Mucosa of descending colon (tissue), 3 donors: Measurements from ENCODE around the gene JDP2. TPM values are rescaled to one million over a fixed set of nuclear protein-coding genes. Genes with fewer than 3 reads are reported as not detected.

Experiments
- ATAC-seq: fragments of 200-7000 bp; cut with Tn5 transposase; one replicate; pipeline ENCODE4 v1.9.1; 2020; ENCODE audit warnings: mild to moderate bottlenecking, moderate library complexity
- DNase-seq, 3 donors: peaks; one replicate each; pipeline ENCODE4 v3.0.0-alpha.2; 2020
- H3K36me3 ChIP-seq: fragments of 200-600 bp; one replicate; pipeline ENCODE4 v1.8.0; 2021; ENCODE audit warnings: low read depth, mild to moderate bottlenecking
- H3K4me1 ChIP-seq: fragments of 200-600 bp; one replicate; pipeline ENCODE4 v1.8.0; 2021; ENCODE audit warnings: low read depth, mild to moderate bottlenecking
- H3K4me3 ChIP-seq: fragments of 200-600 bp; one replicate; pipeline ENCODE4 v1.8.0; 2021; ENCODE audit warnings: mild to moderate bottlenecking
- H3K9me3 ChIP-seq: fragments of 200-600 bp; one replicate; pipeline ENCODE4 v1.8.0; 2021; ENCODE audit warnings: mild to moderate bottlenecking
- intact Hi-C, 2 donors: fragments of 100-400 bp; cut with DNase I in 1 of 2; cut with micrococcal nuclease in 1 of 2; formaldehyde crosslinking; loops; one replicate each; pipeline versions ENCODE4 v1.11.0 to v1.11.1; 2022; cut with DNase I, micrococcal nuclease
- total RNA-seq, 3 donors: library from RNA; stranded (reverse); fragmentation: NEBNext Ultra II Directional in 2 of 3; extraction: Animal tissue kit (Norgen Biotek cat#: 25700) in 2 of 3; gene quantifications; one replicate each; pipeline versions ENCODE4 v1.2.1 to v1.2.4, GENCODE V29; 2021 to 2023
- TF ChIP-seq, protein P1 (sequence below): fragments of 200-600 bp; IDR thresholded peaks from one replicate; pipeline ENCODE4 v1.8.0; 2022; ENCODE audit warnings: antibody characterized with exemption, mild to moderate bottlenecking
- donor health status: DM: no; HTN: no; CAD: no; lungs with moderate emphysema.
- donor health status: DM: no; HTN: no; CAD: no.
- donor health status: DM: no; HTN: yes; CAD: no.

The JDP2 gene
- total RNA-seq, 3 donors from 2014 or later: 17.7 to 48.0 (median 29.0) TPM

DNA sequence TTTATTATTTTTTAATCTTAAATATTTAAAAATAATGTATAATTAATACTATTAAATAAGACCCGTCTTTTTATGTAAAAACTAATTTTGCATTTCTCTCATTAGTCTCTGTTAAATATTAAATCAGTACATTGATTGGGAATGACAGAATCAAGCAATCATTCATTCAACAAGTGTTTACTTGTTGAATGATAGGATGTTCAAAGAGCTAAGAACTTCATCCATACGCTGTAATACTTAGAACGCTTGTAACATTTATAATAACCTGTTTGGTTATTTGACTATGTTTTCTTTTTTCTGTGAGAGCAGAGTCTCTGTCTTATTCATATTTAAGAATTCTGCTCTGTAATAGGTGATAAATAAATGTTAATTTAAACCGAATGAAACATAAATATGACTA lies 91.6 kb downstream of the JDP2 start:
- no peak for ATAC-seq
- intact Hi-C loops: no loop called here
- Histone ChIP-seq H3K9me3 (no peaks in the 10 kb centered on the region), H3K4me1 (peaks cover 10% of the 10 kb centered on the region), H3K36me3 (no peaks in the 10 kb centered on the region), H3K4me3 (no peak overlapping the region)
- TF ChIP-seq, protein P1, sequence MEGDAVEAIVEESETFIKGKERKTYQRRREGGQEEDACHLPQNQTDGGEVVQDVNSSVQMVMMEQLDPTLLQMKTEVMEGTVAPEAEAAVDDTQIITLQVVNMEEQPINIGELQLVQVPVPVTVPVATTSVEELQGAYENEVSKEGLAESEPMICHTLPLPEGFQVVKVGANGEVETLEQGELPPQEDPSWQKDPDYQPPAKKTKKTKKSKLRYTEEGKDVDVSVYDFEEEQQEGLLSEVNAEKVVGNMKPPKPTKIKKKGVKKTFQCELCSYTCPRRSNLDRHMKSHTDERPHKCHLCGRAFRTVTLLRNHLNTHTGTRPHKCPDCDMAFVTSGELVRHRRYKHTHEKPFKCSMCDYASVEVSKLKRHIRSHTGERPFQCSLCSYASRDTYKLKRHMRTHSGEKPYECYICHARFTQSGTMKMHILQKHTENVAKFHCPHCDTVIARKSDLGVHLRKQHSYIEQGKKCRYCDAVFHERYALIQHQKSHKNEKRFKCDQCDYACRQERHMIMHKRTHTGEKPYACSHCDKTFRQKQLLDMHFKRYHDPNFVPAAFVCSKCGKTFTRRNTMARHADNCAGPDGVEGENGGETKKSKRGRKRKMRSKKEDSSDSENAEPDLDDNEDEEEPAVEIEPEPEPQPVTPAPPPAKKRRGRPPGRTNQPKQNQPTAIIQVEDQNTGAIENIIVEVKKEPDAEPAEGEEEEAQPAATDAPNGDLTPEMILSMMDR: no peak
- no peak for DNase-seq

DNA sequence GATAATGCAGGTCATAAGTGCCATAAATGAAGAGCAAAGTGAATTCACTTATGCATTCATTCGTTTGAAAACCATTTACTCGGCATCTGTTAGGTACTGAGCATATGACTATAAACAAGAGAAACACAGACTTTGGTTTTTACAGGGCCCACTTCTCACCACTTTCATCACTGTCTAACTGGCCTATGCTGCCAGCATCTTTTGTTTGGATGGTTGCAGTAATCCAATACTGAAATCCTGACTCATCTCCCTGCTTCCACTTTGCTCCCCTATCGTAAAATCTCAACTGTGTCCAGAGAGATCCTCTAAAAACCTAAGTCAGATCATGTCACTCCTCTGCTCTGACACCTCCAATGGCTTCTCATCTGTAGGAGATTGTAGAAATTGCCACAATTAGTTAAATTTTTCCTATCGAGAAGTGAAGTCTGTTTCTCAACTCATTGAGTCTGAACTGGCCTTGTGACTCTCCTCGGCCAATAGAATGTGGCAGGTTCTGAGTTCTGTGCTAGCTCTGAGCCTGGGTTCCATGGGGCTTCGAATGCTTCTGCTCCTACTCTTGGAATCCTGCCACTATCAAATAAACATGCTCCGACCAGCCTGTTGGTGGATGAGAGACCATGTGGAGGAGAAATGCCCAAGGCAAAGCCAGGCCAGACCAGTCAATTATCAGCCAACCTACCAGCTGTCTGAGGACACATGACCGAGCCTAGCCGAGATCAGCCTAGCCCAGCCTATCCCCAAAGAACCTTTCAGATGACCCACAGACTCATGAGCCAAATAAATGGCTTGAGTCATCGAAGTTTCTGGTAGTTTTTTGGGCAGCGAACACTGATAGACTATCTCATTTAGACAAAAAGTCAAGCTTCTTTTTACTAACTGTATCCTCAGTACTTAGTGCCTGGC lies 92.3 kb downstream of the JDP2 start:
- Histone ChIP-seq H3K36me3 (no peaks in the 10 kb centered on the region), H3K9me3 (no peaks in the 10 kb centered on the region), H3K4me1 (peaks cover 10% of the 10 kb centered on the region), H3K4me3 (no peak overlapping the region)
- intact Hi-C loops: no loop called here
- TF ChIP-seq, protein P1: no peak
- DNase-seq (no peak), ATAC-seq (no peak)

- TF ChIP-seq, protein P1: no peak
- H3K4me1 ChIP-seq: peaks cover 10% of the 10 kb centered on the region
- no peak overlapping the region for H3K4me3 ChIP-seq
- no peak for ATAC-seq
- H3K36me3 ChIP-seq: no peaks in the 10 kb centered on the region
- intact Hi-C loops: no loop called here
- H3K9me3 ChIP-seq: no peaks in the 10 kb centered on the region
- no peak for DNase-seq
Measured at GRCh38 chr14:75520852-75521251, 93.0 kb downstream of the JDP2 start.

GRCh38 chr14:75521415-75522199 lies 93.8 kb downstream of the JDP2 start:
- Histone ChIP-seq H3K4me1 (peaks cover 10% of the 10 kb centered on the region), H3K36me3 (no peaks in the 10 kb centered on the region), H3K4me3 (no peak overlapping the region), H3K9me3 (no peaks in the 10 kb centered on the region)
- peak; percentile 39 for ATAC-seq
- no peak for DNase-seq
- intact Hi-C loops: no loop called here
- TF ChIP-seq, protein P1: no peak

DNA sequence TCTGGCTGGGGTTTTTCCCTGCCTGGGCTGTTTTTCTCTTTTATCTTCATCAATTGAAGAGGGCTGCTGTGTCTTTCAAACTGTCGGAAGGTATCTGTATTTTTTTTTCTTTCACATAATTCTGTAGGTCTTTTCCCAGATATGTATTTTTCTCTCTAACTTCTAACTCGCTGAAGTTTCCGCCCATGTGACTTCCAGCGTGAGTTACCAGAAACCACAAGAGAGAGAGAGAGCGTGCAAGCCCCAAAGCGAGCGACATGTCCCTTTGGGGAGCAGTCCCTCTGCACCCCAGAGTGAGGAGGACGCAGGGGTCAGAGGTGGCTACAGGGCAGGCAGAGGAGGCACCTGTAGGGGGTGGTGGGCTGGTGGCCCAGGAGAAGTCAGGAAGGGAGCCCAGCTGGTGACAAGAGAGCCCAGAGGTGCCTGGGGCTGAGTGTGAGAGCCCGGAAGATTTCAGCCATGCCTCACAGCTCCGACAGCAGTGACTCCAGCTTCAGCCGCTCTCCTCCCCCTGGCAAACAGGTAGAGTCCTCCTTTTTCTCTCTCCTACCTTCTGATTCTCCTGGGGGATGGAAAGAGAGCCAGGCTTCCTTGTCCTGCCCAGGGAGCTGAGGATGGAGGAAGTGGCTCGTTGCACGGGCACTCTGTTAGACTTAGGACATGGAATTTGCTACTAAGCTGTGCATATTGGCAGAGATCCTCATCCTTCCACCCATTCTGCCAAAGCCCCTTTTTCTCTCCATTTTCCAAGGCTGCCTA lies 94.6 kb downstream of the JDP2 start, which contains the start of gene BATF:
Gene BATF (plus strand): TSS at position 246 of the 759 bp plus-strand sequence. CDS start 214 bp downstream, at position 460.
- intact Hi-C loops: no loop called here
- Histone ChIP-seq H3K36me3 (no peaks in the 10 kb centered on the region), H3K4me3 (no peak within 1 kb of the TSS), H3K4me1 (peaks cover 10% of the 10 kb centered on the region), H3K9me3 (no peaks in the 10 kb centered on the region)
- DNase-seq (peak; percentile 39 to 69 (median 59)), ATAC-seq (peak; percentile 77)
- TF ChIP-seq, protein P1: no peak
